Hematopoietic multipotent progenitor cell (in vitro differentiated cells): Measurements from ENCODE around the gene B4GALT6. TPM values are rescaled to one million over a fixed set of nuclear protein-coding genes. Genes with fewer than 3 reads are reported as not detected.
A peak's percentile ranks its signal among the peaks of the same experiment; 100 is the strongest.

Experiments used
- DNase-seq, 3 donors: peaks; one replicate each; pipeline ENCODE4 v3.0.0-alpha.2; 2011 to 2015; ENCODE audit warnings: low read depth in 2 of 3, low spot score in 2 of 3
- total RNA-seq: library from RNA; depleted of rRNA; stranded (reverse); fragments of >200 nt; gene quantifications from one replicate; pipeline ENCODE4 v1.2.3, GENCODE V29; 2012

Gene B4GALT6
- total RNA-seq, 1 donor: 12.1 TPM

DNA sequence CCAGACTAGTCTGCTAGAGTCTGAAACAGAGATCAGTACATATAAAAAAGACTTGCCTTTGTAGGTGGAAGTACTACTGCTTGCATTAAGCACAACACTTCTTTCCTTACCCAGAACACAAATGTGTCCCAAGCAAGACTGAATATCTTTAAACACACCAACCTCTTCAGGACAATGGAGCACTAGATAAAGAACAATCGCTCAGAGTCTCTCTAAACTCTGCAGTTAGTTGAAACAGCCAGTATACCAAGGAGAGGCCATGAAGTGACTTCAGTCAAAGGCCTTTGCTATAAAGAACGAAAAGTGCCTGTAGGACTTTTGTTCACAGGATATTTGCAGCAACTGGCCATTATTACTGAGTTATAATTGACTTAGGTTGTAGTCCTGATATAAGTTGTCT is 9.9 kb upstream of the B4GALT6 start:
- no peak for DNase-seq

DNA sequence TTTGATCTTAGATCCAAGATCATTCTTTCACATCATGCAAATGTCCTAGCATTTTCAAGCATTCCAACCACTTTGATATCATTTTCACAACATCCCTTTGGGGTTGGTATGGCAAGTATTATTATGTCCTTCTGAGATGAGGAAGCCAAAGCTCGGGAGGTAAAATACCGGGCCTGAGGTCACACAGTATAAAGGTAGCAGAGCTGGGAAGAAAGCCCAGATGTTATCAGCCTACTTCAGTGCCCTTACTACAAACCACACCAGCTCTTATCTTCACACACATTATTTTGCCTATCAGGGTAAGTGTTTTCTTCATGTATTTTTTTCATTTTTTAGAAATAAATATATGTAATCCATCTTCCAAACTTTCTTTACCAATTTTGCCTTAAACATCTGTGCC is 4.2 kb upstream of the B4GALT6 start:
- peak in 1 of 3 donors; percentile 57 for DNase-seq

DNA sequence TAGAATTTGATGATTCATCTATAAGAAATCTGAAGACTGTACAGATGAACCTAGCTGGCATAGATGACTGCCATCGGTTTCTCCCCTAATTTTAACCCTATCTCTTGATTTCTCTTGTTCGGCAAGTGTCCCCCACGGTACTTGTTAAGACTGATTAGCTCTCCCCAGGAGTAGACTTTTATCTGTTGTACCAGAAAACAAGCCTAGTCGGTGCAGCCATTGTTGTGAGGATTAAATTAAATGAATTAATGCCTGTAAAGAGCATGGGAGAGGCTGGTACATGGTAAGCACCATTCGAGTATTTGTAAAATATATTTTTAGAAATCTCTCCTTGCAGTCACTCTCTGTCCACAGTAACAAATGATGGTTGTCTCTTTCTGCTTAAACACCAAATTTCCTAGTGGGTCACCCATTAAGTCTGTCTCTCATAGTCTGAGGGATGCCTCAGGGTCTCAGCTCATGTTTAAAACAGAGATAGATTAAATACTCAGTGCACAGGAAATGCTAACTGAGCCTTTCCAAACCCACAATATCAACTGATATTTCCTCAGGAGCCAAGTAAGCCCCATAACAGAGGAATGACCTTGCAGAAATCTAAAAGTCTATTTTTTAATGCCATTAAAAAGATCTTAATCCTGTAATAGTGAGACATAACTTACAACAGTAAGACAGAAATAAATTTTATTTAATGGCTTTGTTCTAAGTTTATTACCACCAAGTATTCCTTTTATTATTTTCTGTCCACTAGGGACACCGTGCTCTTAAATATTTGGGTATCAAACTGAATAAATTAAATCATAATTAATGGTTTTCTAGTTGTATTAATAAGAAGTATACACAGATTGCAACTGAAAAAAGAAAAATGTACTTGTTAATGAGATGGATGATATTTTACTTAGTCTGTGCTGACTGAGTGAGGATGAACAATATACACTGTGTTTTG is 2.9 kb upstream of the B4GALT6 start:
- peak in 1 of 3 donors; percentile 19 for DNase-seq

DNA sequence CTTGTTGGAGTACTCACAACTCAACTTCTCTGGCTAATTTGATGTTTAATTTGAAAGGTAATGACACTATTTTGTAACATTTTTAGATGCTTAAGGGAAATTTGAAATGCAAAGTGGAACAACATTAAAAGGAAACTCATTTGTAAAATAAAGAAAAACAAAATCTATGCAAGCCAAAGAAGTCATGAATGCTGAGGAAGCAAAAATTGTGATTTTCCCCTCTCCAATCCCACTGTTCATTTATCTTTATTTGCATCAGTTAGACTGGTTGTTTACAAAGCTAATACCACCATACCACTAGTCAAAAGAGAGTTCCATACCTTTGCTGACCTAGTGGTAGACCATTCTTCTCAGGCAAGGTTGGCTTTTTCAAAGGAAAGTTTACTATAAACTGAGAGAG is 2.2 kb upstream of the B4GALT6 start:
- DNase-seq: no peak

DNA sequence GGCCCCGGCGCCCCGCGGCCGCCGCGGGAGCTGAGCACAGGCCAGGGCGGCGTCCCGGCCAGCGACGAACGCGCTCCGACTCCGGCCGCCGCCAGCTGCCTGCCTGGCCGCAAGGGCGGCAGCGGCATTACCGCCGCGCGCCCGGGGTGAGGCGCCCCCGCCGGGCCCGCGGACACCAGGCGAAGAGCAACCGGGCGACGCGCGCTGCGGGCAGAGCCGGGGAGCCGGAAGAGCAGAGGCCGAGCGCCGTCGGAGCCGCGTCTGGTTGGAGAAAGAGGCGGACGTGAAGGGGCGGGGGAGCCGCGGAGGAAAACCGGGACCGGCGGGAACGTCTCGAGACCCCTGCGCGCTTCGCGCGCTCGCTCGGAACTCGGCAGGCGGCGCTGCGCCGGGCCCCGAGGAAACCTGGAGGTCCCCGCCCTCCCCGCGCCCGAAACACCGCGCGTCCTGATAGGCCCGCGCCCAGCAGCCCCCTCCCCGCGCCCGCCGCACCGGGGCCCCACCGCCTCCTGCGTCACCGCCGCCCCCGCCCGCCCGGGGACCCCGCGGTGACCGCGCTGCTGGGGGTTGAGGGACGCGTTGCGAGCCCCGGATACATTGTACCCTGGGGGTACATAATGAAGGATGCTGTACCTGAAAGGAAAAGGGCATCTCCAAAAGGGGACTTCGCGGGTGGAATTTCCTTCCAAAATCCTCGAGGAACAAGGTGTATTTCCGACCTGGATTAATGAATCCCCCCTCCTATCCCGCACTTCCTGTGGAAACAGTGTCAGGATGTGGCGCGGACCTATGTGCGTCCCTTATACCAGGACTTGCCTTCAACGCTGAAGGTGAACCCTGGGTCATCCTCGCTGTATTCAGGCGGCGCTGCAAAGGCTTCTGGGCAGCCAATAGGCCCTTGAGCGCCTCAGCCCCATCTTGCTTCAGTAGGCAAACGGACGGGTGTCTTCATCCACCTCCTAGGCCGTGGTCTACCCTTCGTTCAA is 1.0 kb upstream of the B4GALT6 start:
- peak; percentile 16 to 92 (median 91) for DNase-seq

DNA sequence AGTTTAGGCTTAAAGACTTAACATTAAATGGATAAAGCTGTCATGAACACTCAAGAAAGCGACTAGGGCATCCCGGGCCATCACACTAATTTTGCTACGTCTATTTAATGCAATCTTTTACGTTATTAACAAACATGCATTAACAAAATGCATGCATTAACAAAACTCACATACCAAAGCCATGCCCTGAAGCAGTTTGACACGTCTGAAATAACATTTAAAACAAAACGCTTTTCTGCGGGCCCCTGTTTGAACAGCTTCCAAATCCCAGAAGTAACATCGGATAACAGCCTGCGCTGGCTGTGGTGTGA is 458 bp downstream of the B4GALT6 start:
- no peak for DNase-seq

DNA sequence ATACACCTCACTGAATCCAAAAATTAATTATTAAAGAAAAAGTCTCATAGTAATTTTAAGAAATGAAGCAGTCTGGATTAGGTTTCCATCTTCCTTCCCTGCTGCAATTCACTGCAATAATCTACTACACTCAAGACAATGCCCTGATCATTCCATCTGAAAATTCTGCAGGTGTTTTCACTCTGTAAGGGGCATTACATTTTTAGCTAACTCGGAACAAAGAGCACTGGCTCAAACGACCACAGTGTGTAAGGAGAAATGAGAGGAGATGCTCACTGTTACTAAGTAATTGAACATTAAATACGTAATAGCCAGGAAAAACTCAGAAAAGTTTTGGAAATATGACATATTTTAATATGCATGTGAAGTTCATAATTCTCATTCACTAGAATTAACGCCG is 1.3 kb downstream of the B4GALT6 start:
- DNase-seq: no peak

DNA sequence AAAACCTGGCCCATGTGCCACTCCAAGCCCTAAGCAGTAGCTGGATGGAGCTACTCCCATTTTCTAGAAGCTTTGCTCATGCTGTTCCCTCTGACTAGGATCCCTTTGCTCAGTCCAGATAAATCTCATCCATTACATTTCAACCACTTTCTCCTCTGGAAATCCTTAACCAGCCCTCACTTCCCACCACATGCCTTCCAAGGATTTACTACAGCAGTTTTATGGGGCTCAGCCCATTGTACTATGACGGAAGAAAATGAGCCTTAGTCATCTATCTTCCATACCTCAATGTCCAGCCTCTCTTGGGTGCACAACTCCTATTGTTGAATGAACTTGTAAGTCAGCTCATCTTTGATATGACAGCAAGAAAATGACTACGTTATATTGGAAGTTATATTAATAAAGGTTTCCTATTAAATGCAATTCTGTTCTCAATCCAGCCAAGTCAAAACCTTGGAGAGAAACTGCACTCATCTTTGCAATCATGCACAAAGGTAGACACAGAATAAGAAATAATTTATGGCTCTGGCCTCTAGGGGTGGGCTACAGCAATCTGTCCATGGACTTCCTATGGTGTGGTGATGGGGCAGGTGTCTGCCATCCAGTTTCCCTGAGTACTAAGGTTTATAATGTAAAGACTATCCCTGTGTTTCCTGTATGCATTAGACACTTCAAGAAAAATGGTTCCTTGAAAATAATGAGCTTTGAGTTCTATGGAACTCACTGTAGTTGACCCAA is 3.4 kb downstream of the B4GALT6 start:
- peak in 1 of 3 donors; percentile 43 for DNase-seq

DNA sequence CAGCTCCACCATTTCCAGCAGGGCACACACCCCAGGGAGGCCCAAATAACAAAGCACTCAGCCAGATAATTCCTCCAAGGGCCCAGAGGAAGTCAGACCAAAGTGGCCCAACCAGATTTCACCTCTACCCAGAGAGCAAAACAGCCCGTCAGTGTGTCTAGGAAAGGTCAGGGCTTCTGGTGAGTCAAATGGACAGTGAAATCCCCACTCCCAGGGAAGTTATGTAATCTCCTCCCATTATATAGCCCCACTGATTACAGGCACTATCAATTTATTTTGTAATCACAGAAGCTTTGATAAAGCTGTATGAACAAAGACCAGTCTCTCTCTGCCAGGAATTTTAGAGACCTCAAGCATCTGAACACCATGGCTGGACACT is 4.0 kb downstream of the B4GALT6 start:
- no peak for DNase-seq

DNA sequence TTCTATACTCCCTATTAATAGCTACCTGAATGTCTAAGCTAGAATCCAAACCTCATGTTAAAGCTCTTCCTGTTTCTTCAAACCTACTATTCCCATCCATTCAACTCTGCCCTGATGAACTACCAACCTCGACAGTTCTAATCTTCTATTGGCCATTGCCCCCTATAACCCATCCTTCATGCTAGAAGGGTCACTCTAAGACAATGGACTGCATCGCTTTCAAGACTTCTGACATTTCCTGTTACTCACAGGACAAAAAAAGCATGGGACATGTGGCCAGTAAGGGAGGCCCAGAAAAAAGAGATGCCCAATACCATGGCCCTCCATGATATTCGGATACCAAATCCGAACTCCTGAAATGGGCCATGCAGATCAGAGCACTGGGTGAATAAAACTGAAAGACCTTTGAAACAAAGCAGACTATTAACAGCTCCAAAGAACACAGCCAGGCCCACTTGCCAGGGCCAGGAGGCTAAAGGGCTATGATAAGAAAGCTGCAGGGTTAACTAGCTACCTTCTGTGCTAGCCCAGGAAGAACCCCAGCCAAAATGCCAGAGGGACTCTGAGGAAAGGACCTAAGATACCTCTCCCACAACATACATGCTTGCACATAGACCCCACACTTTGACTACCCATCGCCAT is 4.5 kb downstream of the B4GALT6 start:
- no peak for DNase-seq

DNA sequence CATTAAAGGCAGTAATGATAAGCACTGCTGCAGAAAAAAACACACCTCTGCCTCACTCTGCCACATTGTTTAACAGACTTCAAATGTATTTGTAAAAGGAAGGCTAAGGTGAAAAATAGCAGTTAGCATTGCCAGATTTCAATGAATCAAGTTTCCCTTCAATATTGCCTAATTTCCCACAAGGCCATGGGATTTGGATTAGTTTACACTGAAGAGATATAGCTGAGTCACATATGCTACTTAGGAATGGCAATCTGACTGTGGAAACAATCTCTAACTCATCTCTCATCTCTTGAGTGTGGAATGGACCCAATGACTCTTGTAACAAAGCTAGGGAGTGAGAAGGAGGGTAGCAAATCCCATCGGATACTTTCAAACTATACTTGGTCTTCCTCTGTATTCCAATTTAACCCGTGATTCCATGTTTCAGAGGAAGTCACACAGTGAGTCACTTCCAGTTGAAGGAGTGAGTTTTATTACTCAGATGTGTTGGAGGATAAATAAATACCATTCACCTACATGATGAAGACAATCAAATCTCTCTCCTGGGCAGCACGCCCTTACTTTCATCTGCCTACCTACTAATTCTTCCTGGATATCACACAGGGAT is 5.1 kb downstream of the B4GALT6 start:
- DNase-seq: no peak

DNA sequence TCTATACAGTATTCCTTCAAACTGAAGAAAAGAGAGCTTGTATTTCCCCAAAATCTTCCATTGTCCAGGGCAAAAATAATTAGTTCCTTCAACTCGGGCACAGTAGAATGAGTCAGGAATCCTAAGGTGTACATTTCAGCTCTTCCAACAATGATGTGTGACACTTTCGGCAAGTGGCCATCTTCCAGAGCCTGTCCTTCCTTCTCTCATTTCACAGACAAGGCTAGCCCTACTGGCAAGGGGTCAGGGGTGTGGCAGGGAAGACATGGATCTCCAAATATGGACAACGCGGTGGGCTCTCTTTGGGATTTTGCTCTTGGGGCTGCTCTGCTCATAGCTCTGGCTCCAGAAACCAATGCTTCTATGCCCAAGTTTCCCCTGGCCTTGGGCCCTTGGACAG is 6.0 kb downstream of the B4GALT6 start:
- DNase-seq: no peak

DNA sequence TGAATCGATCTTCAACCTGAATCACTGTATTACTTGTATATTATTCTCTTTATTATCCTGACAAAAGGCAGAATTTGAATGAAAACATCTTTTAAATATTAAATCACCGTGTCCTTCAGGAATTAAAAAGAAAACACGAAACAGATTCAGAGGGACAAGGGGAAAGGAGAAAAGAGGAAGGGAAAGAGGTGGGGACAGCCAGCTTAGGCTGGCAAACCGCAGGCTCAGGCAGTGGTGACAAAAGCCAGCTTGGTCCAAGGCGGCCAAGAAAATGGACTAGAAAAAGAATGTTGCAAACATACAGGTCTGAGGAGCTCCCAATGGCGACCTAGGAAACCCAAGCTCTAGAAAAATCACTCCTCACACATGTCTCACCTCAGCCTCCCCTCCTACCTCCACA is 6.8 kb downstream of the B4GALT6 start:
- peak in 1 of 3 donors; percentile 27 for DNase-seq

DNA sequence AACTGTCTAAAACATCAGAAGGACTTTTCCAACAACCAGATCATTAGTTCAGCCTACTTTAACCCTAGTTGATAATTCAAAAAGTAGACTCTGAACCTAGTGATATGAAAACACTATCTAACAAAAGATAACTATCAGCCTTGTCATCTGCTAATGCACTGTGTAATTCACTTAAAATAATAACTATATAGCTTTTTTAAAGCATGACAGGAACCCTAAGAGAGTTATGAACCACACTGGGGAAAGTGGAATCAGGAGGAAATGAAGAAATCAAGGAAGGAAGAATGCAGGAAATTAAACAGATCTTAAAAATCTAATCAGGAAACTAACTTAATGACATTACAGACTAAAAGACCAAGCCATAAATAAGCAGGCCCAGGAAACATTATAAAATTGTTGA is 9.0 kb downstream of the B4GALT6 start:
- no peak for DNase-seq

DNA sequence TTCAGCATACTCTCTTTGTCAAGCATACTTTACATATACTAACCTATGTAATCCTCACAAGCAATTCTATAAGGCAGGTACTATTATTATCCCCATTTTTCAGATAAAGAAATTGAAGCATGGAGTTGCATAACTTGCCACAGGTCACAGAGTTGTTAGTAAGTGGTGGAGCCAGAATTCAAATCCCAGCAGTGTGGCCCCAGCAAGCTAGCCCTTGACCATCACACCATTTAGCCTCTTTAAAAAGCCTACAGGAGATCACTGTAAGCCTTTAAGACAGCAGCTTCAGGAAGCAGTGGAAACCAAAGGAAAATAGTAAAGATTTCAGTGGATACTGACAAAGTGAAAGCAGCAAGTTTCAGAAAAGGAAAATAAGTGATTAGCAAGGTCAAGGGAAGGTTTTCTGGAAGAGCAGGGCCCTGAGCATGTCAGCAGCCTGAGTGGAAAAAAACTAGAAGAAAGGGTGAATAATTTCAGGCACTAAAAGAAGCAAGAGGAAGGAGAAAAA is 11.7 kb downstream of the B4GALT6 start:
- no peak for DNase-seq

DNA sequence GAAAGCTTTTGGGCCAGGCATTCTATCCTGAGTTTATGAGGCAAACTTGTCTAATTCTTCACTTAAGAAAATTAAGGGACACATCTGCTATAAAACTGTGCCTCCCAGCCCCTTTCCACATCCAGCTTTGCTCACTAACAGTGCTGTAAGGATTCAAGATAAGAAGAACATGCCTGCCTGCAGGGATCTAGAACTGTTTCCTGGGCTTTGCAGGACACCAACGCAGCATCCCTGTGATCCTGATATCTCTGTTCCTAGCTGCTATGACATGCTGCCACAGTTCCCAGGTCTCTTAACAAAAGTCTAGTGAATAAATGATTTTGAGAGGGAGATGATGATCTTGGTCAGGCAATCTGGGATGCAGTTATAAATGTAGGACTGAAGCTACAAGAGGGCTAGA is 12.4 kb downstream of the B4GALT6 start:
- no peak for DNase-seq

DNA sequence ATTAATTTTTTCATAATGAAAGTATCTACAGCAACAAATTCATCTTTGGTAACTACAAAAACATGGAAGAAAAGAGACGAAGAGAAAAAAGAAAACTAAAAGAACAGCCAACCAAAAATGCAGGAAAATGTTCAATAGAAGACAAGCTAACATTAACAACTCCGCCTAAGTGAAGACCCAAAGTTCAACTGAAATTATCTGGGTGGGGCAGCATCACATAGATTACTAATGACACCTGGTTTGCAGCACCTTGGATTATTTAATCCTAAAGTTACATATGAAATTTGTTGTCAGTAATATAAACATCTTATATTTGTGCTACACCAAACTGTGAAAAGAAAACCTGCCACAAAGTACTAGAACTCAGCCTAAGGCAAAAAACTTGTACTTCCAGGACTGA is 14.8 kb downstream of the B4GALT6 start:
- DNase-seq: no peak

DNA sequence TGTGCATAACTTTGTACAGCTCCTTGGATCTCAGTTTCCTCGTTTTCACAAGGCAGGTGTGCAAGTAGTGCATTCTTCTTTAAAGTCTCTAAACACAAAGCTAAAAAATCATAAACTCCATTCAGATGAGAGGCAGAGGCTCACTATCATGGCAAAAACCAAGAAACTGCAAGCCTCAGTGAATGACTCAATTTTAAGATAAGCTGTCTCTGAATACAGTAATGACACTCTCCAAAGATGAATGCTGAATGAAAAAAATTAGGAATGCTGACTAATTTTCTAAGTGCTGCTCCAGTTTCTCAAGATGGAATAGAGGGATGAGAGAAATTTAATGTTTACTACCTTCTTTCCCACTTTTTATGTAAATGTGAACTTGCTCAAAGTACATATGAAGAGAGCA is 17.2 kb downstream of the B4GALT6 start:
- no peak for DNase-seq

DNA sequence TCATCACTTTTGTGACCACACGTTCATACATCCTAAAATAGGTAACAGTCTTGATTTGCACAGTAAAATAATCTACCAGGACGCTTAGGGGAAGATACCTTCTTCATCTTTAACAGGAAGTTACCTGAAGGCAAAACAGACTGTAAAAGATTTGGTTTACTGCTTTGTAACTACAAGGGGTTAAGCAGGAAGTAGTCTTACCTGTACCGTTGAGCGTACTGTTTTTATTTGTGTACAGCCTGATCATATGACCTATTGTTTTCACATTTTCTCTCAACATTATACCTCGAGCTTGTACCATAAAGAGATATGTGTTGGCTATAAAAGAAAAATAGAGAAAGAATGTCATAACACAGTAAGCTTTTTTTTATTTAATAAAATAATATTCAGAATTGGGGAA is 18.3 kb downstream of the B4GALT6 start:
- DNase-seq: no peak

DNA sequence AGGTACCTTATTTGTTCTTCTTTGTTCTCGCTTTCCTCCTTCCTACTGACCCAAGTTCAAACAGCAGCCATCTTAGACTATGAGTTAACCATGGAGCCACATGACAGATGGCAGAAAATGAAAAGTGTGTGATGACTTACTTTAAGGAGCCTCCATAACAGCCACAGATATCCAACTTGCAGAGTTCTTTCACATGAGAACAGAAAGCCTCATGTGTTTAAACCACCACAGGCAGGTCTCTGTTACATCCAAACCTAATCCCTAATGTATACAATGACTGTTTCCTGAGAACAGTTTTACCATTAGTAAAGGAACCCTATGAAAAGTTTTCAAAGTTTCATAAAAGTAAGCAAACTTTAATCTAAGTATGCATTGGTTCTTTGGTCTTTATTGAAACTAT is 20.3 kb downstream of the B4GALT6 start:
- no peak for DNase-seq
